Endothelial cell of umbilical vein (primary cell): ENCODE data around the gene ABCA8. TPM values are rescaled to one million over a fixed set of nuclear protein-coding genes. Genes with fewer than 3 reads are reported as not detected.
"Not testable (repeated sequence)": the region's sequence is repeated elsewhere in the genome, so short reads cannot be mapped to it uniquely, and the experiment has no call there.

ENCODE experiments used
- Bru-seq: library from RNA; stranded (reverse); fragments of 400-500 nt; gene quantifications from one replicate; lab custom pipeline; 2021; lab: Mats Ljungman, UMichigan
- BruChase-seq, 2 experiments: library from RNA; stranded (reverse); fragments of 400-500 nt; gene quantifications; one replicate each; lab custom pipeline; 2021; lab: Mats Ljungman, UMichigan
- BruUV-seq: library from RNA; stranded (reverse); fragments of 400-500 nt; replicated peaks from 2 replicates; lab custom pipeline; 2021; lab: Mats Ljungman, UMichigan
- CTCF ChIA-PET: fragments of 300-600, 350-600 bp; sonication (Branson Sonifier 250); formaldehyde crosslinking; loops from one replicate; lab custom pipeline; 2021; ENCODE audit warnings: antibody characterized with exemption, inconsistent platforms; lab: Charles Lee
- POLR2A ChIA-PET: fragments of 300-600, 350-600 bp; sonication (Branson Sonifier 250); formaldehyde crosslinking; loops from one replicate; lab custom pipeline; 2021; ENCODE audit warnings: antibody characterized with exemption, inconsistent platforms; lab: Charles Lee
- DNase-seq: peaks from one replicate; pipeline ENCODE4 v3.0.0-alpha.2; 2011; ENCODE audit warnings: low read depth, low spot score
- FAIRE-seq: peaks from 2 replicates; lab custom pipeline; 2011; peaks lifted over from hg19 to GRCh38; lab: Jason Lieb, UNC
- H2AFZ ChIP-seq: 2 replicates; pipeline ENCODE4 v1.6.0; 2012; ENCODE audit warnings: low read depth, low read length, control low read depth, inconsistent platforms
- H3K27ac ChIP-seq: 2 replicates; pipeline ENCODE4 v1.5.1; 2011; ENCODE audit warnings: low read depth, mild to moderate bottlenecking, control low read depth, low read length, moderate library complexity; ENCODE audit not compliant: insufficient read depth
- H3K27me3 ChIP-seq, 2 experiments: 2 replicates each; pipeline versions ENCODE4 v1.6.0 to v1.6.1; 2011; ENCODE audit warnings: low read length in 2 of 2, mixed read lengths in 1 of 2; ENCODE audit not compliant: control insufficient read depth in 2 of 2, insufficient read depth in 2 of 2
- H3K36me3 ChIP-seq, 2 experiments: 2 replicates in 1 of 2; 3 replicates in 1 of 2; pipeline ENCODE4 v1.5.1; 2011; ENCODE audit warnings: low read length in 2 of 2, mild to moderate bottlenecking in 1 of 2, moderate library complexity in 1 of 2; ENCODE audit not compliant: control insufficient read depth in 2 of 2, insufficient read depth in 2 of 2; ENCODE audit errors: extremely low read depth in 1 of 2
- H3K4me1 ChIP-seq: 3 replicates; pipeline ENCODE4 v1.5.1; 2011; ENCODE audit warnings: mild to moderate bottlenecking, low read length; ENCODE audit not compliant: control insufficient read depth, insufficient read depth; ENCODE audit errors: extremely low read depth
- H3K4me2 ChIP-seq: 2 replicates; pipeline ENCODE4 v1.6.1; 2011; ENCODE audit warnings: low read length, control low read depth, mixed read lengths; ENCODE audit not compliant: insufficient read depth
- H3K4me3 ChIP-seq, 3 experiments: fragments of 200-600 bp in 1 of 3; sonication (generic), shearing (Covaris generic) in 1 of 3; replicated peaks in 1 of 3; 2 replicates each; pipeline ENCODE4 v1.5.1; 2011 to 2016; ENCODE audit warnings: control low read depth in 3 of 3, low read length in 3 of 3, mild to moderate bottlenecking in 2 of 3, inconsistent platforms in 1 of 3, low read depth in 1 of 3, moderate library complexity in 1 of 3; ENCODE audit not compliant: insufficient read depth in 1 of 3
- H3K79me2 ChIP-seq: 2 replicates; pipeline ENCODE4 v1.6.0; 2012; ENCODE audit warnings: low read length, inconsistent platforms; ENCODE audit not compliant: control insufficient read depth, insufficient read depth
- H3K9ac ChIP-seq: replicated peaks from 2 replicates; pipeline ENCODE3; 2011; ENCODE audit warnings: low read length, control low read depth; ENCODE audit not compliant: insufficient read depth; ENCODE audit errors: extremely low read depth
- H3K9me1 ChIP-seq: replicated peaks from 3 replicates; pipeline ENCODE4 v1.6.0; 2011; ENCODE audit warnings: mild to moderate bottlenecking, low read length; ENCODE audit not compliant: control insufficient read depth, insufficient read depth; ENCODE audit errors: extremely low read depth
- H3K9me3 ChIP-seq: replicated peaks from 2 replicates; pipeline ENCODE4 v1.5.1; 2012; ENCODE audit warnings: low read length, inconsistent platforms; ENCODE audit not compliant: control insufficient read depth, insufficient read depth
- H4K20me1 ChIP-seq: replicated peaks from 2 replicates; pipeline ENCODE3; 2011; ENCODE audit warnings: mild to moderate bottlenecking, low read length; ENCODE audit not compliant: control insufficient read depth, insufficient read depth; ENCODE audit errors: extremely low read depth
- EZH2 ChIP-seq: IDR thresholded peaks from 2 replicates; pipeline ENCODE4 v1.6.1; 2012; ENCODE audit warnings: borderline replicate concordance, low read depth, mild to moderate bottlenecking, moderate library complexity, low read length, inconsistent platforms; ENCODE audit not compliant: severe bottlenecking
- FOS ChIP-seq: IDR thresholded peaks from 2 replicates; pipeline ENCODE4 v1.6.1; 2011; ENCODE audit warnings: mild to moderate bottlenecking, low read length, moderate library complexity, borderline replicate concordance; ENCODE audit not compliant: insufficient read depth
- GATA2 ChIP-seq: IDR thresholded peaks from 2 replicates; pipeline ENCODE4 v1.7.0; 2011; ENCODE audit warnings: low read depth, mild to moderate bottlenecking, moderate library complexity, mixed read lengths, low read length; ENCODE audit not compliant: insufficient read length, insufficient read depth
- JUN ChIP-seq: IDR thresholded peaks from 2 replicates; pipeline ENCODE4 v1.6.1; 2011; ENCODE audit warnings: borderline replicate concordance, low read depth; ENCODE audit not compliant: insufficient read length, insufficient read depth
- MYC ChIP-seq: IDR thresholded peaks from one replicate; pipeline ENCODE4 v1.6.1; 2011; ENCODE audit warnings: mild to moderate bottlenecking, low read depth, low read length
- POLR2A ChIP-seq: IDR thresholded peaks from 2 replicates; pipeline ENCODE4 v1.6.1; 2012; ENCODE audit warnings: low read depth, mild to moderate bottlenecking, control low read depth, low read length
- POLR2AphosphoS5 ChIP-seq: IDR thresholded peaks from 2 replicates; pipeline ENCODE4 v1.6.1; 2012; ENCODE audit warnings: low read depth, mild to moderate bottlenecking, control low read depth, low read length, moderate library complexity; ENCODE audit not compliant: insufficient read depth
- dilution Hi-C: fragments of 300-500 bp; cut with MboI; formaldehyde crosslinking; loops from one replicate; pipeline ENCODE4 v1.15.0; 2019; ENCODE audit warnings: low sequenced_read_pairs; ENCODE audit not compliant: extremely low pct_ligation_motif_present
- intact Hi-C: fragments of 100-400 bp; cut with micrococcal nuclease; formaldehyde crosslinking; loops from one replicate; pipeline ENCODE4 v1.10.0; 2022
- long read RNA-seq: library from polyadenylated mRNA; stranded (forward); transcript quantifications from one replicate; pipeline ENCODE4 v2.0.0, GENCODE V29; 2021
- polyA minus RNA-seq, 3 experiments: library from RNA; depleted of rRNA, polyadenylated mRNA; stranded (reverse); fragments of >200 nt; gene quantifications; 1 replicate in 1 of 3; 2 replicates in 2 of 3; pipeline ENCODE4 v1.2.3, GENCODE V29; 2011
- polyA plus RNA-seq, 4 experiments: library from polyadenylated mRNA; depleted of rRNA in 3 of 4; stranded (reverse) in 3 of 4; unstranded in 1 of 4; fragments of >200 nt; gene quantifications; 2 replicates each; pipeline versions ENCODE4 v1.2.1 to v1.2.3, GENCODE V29; 2011 to 2012; ENCODE audit warnings: missing spikeins in 1 of 4
- total RNA-seq: library from RNA; stranded (reverse); gene quantifications from 2 replicates; pipeline ENCODE4 v1.2.3, GENCODE V29; 2021
- TF ChIP-seq, protein P1 (sequence below), 2 donors: IDR thresholded peaks; 1 replicate in 1 of 2; 2 replicates in 1 of 2; pipeline ENCODE4 v1.5.1; 2011; ENCODE audit warnings: low read length in 2 of 2, mild to moderate bottlenecking in 2 of 2, moderate library complexity in 2 of 2, control low read depth in 1 of 2, inconsistent platforms in 1 of 2, low read depth in 1 of 2; ENCODE audit not compliant: insufficient read depth in 1 of 2; ENCODE audit errors: extremely low read depth in 1 of 2
- TF ChIP-seq, protein P2 (sequence below): IDR thresholded peaks from 2 replicates; pipeline ENCODE4 v1.6.1; 2011; ENCODE audit not compliant: insufficient read depth, insufficient read length

The ABCA8 gene, protein sequence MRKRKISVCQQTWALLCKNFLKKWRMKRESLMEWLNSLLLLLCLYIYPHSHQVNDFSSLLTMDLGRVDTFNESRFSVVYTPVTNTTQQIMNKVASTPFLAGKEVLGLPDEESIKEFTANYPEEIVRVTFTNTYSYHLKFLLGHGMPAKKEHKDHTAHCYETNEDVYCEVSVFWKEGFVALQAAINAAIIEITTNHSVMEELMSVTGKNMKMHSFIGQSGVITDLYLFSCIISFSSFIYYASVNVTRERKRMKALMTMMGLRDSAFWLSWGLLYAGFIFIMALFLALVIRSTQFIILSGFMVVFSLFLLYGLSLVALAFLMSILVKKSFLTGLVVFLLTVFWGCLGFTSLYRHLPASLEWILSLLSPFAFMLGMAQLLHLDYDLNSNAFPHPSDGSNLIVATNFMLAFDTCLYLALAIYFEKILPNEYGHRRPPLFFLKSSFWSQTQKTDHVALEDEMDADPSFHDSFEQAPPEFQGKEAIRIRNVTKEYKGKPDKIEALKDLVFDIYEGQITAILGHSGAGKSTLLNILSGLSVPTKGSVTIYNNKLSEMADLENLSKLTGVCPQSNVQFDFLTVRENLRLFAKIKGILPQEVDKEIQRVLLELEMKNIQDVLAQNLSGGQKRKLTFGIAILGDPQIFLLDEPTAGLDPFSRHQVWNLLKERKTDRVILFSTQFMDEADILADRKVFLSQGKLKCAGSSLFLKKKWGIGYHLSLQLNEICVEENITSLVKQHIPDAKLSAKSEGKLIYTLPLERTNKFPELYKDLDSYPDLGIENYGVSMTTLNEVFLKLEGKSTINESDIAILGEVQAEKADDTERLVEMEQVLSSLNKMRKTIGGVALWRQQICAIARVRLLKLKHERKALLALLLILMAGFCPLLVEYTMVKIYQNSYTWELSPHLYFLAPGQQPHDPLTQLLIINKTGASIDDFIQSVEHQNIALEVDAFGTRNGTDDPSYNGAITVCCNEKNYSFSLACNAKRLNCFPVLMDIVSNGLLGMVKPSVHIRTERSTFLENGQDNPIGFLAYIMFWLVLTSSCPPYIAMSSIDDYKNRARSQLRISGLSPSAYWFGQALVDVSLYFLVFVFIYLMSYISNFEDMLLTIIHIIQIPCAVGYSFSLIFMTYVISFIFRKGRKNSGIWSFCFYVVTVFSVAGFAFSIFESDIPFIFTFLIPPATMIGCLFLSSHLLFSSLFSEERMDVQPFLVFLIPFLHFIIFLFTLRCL (N-terminal part only)
- 0.60 and 1.7 TPM in 2 replicates for total RNA-seq
- 0.89 and 0.99 TPM in 2 replicates for polyA plus RNA-seq
- polyA plus RNA-seq (2011; cell fraction: cytosol; rRNA removed), result 0.52 and 0.59 TPM in 2 replicates
- polyA plus RNA-seq (2011; cell fraction: nucleus; rRNA removed), result 4.8 TPM in 2 replicates
- 0.78 and 3.0 TPM in 2 replicates for polyA plus RNA-seq (2012)
- polyA minus RNA-seq, result 1.5 and 3.3 TPM in 2 replicates
- 0.31 TPM for polyA minus RNA-seq (2011; cell fraction: cytosol; rRNA and poly(A)+ RNA removed)
- 3.1 and 6.2 TPM in 2 replicates for polyA minus RNA-seq (2011; cell fraction: nucleus; rRNA and poly(A)+ RNA removed)
- Bru-seq, nascent RNA, result percentile 30 among the genes with signal in this experiment
- percentile 10 among the genes with signal in this experiment for BruChase-seq, experiment 1, labeled RNA remaining after a 6-hour chase
- percentile 12 among the genes with signal in this experiment for BruChase-seq, experiment 2, labeled RNA remaining after a 2-hour chase
- long read RNA-seq, result 0 reads

DNA sequence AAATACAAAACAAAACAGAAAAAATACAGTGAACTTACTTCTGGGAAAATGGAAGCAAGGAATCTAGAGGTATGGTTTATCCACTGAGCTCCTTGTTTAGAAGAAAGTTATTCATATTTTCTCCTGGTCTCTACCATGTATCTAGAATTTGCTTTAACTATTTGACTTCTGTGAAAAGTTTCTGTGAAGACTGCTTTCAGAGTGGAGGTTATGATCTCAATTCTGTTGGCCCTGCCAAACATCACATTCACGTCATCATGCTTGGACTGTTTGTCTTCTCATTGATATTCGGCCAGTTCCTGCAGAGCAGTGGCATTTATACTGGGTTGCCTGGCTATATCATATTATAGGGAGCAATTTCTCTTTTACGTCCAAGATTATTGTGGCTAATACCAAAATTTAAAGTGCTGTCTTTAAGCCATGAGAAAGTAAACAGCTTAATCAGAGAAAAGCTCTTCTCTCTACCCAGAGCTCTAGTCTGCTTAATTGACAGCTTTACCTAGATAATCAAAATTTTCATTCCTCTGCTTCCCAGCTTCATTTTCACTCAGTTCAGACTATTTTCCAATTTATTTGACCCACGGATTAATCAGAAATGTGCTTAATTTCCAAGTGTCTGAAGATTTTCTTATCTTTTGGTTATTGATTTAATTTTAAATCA is at the start of gene ABCA8:
Gene ABCA8, minus strand, starts transcription at position 212 of the 661 bp plus-strand sequence. CDS start 13,358 bp downstream, outside the sequence.
- H3K4me2 ChIP-seq, result no peak within 1 kb of the TSS
- H3K9me3 ChIP-seq, result no peaks in the 10 kb centered on the region
- no peaks in the 10 kb centered on the region for H4K20me1 ChIP-seq
- TF ChIP-seq POLR2AphosphoS5, result no peak
- TF ChIP-seq JUN, result no peak
- TF ChIP-seq, protein P1, sequence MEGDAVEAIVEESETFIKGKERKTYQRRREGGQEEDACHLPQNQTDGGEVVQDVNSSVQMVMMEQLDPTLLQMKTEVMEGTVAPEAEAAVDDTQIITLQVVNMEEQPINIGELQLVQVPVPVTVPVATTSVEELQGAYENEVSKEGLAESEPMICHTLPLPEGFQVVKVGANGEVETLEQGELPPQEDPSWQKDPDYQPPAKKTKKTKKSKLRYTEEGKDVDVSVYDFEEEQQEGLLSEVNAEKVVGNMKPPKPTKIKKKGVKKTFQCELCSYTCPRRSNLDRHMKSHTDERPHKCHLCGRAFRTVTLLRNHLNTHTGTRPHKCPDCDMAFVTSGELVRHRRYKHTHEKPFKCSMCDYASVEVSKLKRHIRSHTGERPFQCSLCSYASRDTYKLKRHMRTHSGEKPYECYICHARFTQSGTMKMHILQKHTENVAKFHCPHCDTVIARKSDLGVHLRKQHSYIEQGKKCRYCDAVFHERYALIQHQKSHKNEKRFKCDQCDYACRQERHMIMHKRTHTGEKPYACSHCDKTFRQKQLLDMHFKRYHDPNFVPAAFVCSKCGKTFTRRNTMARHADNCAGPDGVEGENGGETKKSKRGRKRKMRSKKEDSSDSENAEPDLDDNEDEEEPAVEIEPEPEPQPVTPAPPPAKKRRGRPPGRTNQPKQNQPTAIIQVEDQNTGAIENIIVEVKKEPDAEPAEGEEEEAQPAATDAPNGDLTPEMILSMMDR (IDR thresholded peaks at IDR 0.05; ENCODE audit: extremely low read depth in 1 of 2, insufficient read depth in 1 of 2, low read depth in 1 of 2, low read length in 2 of 2), result no peak
- TF ChIP-seq FOS, result no peak
- no peak for TF ChIP-seq GATA2
- no peak for TF ChIP-seq EZH2
- no peak for TF ChIP-seq POLR2A
- TF ChIP-seq MYC, result no peak
- TF ChIP-seq, protein P2, sequence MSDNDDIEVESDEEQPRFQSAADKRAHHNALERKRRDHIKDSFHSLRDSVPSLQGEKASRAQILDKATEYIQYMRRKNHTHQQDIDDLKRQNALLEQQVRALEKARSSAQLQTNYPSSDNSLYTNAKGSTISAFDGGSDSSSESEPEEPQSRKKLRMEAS, result no peak
- dilution Hi-C loops (no loop called here), intact Hi-C loops (no loop called here)
- H3K9ac ChIP-seq, result no peak within 1 kb of the TSS
- H3K27ac ChIP-seq, result no peak within 1 kb of the TSS
- DNase-seq, result peak; percentile 54
- FAIRE-seq, result no peak
- POLR2A ChIA-PET, result no interaction called here
- H3K9me1 ChIP-seq, result no peaks in the 10 kb centered on the region
- no TSS peak for BruUV-seq
- H3K4me3 ChIP-seq, result no peak within 1 kb of the TSS
- H3K4me1 ChIP-seq, result no peaks in the 10 kb centered on the region
- peak within 1 kb of the TSS; percentile 33 for H2AFZ ChIP-seq
- CTCF ChIA-PET, result interaction anchor here (0.8 to 1.6 kb wide), 7 partner anchors 10 to 183 kb away, joined by 3 to 4 read pairs (median 3); no protein-coding TSS in a partner anchor
- no peaks in the 10 kb centered on the region for H3K36me3 ChIP-seq
- H3K79me2 ChIP-seq, result no peaks in the 10 kb centered on the region
- H3K27me3 ChIP-seq, result peaks cover 0 to 2% of the 10 kb centered on the region in 2 experiments

DNA sequence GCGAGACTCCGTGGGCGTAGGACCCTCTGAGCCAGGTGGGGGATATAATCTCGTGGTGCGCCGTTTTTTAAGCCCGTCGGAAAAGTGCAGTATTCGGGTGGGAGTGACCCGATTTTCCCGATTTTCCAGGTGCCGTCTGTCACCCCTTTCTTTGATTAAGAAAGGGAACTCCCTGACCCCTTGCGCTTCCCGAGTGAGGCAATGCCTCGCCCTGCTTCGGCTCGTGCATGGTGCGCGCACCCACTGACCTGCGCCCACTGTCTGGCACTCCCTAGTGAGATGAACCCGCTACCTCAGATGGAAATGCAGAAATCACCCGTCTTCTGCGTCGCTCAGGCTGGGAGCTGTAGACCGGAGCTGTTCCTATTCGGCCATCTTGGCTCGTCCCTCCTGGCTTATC is 49.6 kb upstream of the ABCA8 start:
- H3K27me3 ChIP-seq, H3K27ac ChIP-seq, CTCF ChIA-PET, POLR2A ChIA-PET, DNase-seq, dilution Hi-C loops, intact Hi-C loops, H3K9me1 ChIP-seq, H3K4me1 ChIP-seq, H2AFZ ChIP-seq, H3K4me2 ChIP-seq, H3K36me3 ChIP-seq, BruUV-seq, H3K79me2 ChIP-seq, H3K4me3 ChIP-seq, H3K9me3 ChIP-seq, FAIRE-seq, H3K9ac ChIP-seq, H4K20me1 ChIP-seq: not testable (repeated sequence)
